ENCODE results near the gene PREX1.

The PREX1 gene

DNA sequence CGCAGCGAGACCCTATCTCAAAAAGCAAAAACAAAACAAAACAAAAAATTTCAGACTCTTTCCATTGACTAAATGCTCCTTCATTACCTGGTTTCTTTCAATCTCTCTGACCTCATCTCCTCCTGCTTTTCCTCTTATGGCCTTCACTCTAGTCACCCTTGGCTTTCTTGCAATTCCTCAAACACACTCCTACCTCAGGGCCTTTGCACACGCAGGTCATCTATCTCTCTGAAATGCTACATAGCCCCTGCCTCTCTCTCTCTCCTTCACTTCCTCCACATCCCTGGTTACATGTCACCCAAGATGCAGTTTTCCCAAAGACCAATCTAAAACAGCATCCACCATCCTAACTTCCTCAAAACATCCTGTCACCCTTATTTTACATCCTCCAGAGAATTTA lies 96.8 kb downstream of the PREX1 start:
- DNase-seq = no peak

DNA sequence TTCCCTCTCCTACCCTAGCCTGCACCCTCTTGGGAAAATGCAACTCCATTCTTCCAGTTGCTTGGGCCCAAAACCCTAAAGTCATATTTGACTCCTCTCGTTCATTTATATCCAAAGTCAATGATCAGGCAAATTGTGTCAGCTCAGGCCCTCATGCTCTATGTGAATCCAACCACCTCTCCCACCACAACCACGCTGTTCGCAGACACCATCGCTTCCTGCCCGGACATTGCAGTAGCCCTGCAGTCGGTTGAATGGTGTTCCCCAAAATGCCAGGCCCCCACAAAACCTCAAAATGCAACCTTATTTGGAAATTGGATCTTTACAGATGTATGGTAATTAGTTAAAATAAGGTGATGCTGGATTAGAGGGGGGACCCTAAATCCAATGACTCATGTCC lies 98.3 kb downstream of the PREX1 start:
- DNase-seq = no peak

- DNase-seq = no peak
These were observed 99.6 kb downstream of the PREX1 start for GRCh38 chr20:48728042-48728825.

- no peak for DNase-seq
These were observed 100.6 kb downstream of the PREX1 start for GRCh38 chr20:48727226-48727625.

GRCh38 chr20:48725555-48725991 lies 102.2 kb downstream of the PREX1 start:
- no peak for DNase-seq

- no peak for DNase-seq
These were observed 102.8 kb downstream of the PREX1 start for GRCh38 chr20:48724891-48725554.

GRCh38 chr20:48724382-48724781 lies 103.4 kb downstream of the PREX1 start:
- DNase-seq = no peak

GRCh38 chr20:48723308-48724264 lies 104.2 kb downstream of the PREX1 start:
- DNase-seq = no peak

- no peak for DNase-seq
These were observed 105.0 kb downstream of the PREX1 start for GRCh38 chr20:48722737-48723191.

DNA sequence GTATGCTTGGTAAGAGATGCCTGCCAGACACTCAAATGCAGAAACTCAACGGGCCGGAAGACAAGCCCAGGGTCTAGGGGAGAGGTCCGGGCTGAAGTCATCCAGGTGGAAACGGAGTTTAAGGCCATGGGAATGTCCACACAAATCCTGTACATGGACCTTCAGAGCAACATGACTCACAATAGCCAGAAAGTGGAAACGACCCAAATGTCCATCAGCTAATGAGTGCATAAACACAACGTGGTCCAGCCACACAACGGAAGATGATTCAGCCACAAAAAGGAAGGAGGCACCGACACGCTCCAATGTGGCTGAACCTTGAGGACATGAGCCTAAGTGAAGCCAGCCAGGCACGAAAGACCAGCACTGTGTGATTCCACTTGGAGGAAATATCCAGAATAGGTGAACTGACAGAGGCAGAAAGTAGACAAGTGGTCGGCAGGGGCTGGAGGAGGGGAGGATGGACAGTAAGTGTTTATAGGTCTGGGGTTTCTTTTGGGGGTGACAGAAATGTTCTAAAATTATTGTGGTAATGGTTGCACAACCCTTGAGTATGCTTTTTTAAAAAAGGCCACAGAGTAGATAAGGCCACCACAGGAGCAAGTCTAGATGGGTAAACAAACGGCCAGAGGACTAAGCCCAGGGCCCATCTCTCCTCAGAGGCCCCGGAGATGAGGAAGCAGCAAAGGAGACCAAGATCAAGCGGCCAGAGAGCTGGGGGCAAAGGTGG lies 105.6 kb downstream of the PREX1 start:
- no peak for DNase-seq

DNA sequence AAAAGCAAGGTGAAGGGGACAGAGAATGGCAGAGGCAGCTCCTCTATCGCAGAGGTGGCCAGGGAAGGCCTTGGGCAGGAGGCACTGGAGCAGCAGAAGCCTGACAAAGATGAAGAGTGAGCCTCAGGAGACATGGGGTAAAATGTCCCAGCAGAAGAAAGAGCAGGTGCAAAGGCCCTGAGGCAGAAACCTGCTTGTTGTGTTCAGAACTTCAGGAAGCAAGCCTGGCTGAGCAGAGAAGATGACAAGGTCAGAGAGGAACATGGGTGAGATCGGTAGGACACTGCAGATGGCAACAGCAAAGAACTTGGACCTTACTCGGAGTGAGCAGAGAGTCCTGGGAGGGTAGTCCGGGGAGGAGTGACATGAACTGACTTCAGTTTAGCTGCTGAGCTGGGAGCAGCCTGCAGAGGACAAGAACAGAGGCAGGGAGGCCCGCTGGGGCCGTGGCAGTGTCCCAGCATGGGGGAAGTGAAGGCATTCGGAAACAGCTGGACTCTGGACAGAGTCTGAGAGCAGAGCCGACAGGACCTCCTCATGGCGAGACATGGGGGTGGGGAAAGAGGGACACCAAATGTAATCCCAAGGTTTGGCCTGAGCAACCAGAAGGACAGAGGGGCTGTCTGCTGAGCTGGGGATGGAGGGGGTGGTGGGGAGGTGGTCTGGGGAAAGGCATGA lies 106.3 kb downstream of the PREX1 start:
- no peak for DNase-seq

- no peak for DNase-seq
These were observed 107.4 kb downstream of the PREX1 start for GRCh38 chr20:48720256-48720985.

DNA sequence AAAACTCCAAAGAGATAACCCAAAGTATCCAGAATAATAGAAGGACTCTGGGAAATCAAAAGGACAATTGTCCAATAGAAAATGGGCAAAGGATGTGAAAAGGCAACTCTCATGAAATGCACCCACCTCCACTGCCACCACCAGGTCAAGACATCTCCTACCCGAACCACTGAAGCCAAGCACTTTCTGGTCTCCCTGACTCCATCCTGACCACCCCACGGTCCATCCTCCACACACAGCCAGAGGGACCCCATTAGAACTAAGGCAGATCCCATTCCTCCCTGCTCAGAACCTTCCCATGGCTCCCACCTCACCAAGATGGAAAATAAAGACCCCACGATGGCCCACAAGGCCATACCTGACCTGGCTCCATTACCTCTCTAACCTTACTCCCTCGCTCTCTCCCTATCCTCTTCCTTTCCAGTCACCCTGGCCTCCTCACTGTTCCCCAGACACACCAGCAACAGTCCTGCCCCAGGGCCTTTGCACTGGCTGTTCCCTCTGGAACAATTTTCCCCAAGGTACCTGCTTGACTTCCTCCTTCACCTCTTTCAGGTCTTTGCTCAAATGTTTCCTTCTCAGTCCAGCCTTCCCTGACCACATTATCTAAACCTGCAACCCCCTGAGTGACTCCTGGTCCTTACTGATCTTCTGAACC lies 108.1 kb downstream of the PREX1 start:
- DNase-seq = no peak

GRCh38 chr20:48718786-48719578 lies 108.8 kb downstream of the PREX1 start:
- no peak for DNase-seq

GRCh38 chr20:48717680-48718223 lies 110.0 kb downstream of the PREX1 start:
- DNase-seq = no peak

GRCh38 chr20:48717095-48717672 lies 110.6 kb downstream of the PREX1 start:
- no peak for DNase-seq

DNA sequence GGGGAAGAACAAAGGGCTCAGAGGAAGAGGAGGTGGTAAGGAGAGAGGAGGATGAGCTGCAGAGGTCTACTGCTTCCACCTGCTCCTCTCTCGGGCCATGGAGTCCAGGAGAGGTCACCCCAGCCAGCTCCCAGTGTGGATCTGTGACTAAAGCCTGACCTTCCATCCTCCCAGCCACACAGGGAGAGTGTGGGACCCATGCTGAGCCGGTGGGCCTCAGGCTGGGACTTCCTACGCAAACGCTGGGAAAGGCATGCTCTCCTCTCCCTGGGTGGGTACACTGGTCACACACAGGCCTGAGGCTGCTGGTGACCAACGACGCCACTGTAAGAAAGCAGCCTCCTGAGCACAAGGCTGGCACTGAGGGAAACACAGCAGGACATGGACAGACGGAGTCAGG lies 111.3 kb downstream of the PREX1 start:
- DNase-seq = no peak

DNA sequence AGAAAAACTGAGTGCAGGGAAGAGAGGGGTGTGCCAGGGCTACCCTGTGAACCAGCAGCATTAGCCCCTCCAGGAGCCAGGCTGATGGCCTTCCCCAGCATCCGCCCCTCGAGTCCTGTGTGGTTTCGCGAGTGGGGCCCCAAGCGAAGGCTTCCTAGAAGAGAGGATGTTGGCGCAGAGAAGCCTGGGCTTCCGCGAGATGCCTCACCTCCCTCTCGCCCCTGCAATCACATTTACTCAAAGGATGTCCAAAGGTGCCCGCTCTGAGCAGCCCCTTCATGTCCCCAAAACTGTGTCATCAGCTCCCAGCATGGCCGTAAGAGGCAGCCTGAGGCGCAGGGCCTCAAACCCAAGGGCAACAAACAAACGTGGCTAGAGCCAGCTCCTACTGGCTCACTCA lies 111.7 kb downstream of the PREX1 start:
- no peak for DNase-seq

DNA sequence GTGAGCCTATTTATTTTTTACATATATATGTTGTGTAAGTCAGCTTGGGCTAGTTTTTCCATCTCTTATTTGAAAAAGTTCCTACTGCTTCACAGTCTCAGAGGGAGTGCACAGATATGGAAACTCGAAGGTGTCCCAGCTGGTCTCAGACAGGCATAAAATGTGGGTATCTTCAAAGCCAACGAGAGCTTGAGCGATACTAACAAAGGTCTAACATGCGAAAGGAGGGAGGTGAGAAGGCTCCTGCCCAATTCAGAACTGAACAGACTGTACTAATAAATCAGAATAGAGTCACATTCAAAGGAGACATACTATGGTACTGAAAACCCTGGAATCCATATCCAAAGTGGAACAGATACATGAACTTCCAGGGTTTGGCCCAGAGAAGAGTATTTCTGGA lies 113.0 kb downstream of the PREX1 start:
- DNase-seq = no peak
